GM21367 (cell line): Measurements from ENCODE around the gene KRTAP25-1.

Experiments
- ATAC-seq: cut with Tn5 transposase; IDR thresholded peaks from one replicate; pipeline ENCODE4 v1.9.1; 2021; ENCODE audit not compliant: unreplicated experiment

The KRTAP25-1 gene, protein sequence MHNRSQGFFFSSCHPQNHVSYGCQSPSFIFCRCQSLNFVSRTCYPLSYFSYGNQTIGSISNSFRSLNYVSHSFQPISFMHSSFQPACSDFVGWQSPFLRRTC

DNA sequence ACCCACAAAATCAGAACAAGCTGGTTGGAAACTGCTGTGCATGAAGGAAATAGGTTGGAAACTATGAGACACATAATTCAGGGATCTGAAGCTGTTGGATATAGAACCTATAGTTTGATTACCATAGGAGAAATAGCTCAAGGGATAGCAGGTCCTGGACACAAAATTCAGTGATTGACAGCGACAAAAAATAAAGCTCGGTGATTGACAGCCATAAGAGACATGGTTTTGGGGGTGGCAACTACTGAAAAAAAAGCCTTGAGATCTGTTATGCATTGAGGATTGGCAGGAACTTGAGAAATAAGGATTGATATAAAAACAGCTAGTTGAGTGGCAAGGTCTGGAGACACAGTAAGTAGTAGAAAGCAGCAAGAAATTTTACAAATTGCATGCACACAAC lies at the start of gene KRTAP25-1:
KRTAP25-1 (minus strand) TSS at position 300 of the 400 bp plus-strand sequence; CDS start at position 276, 24 bp downstream.
- no peak for ATAC-seq

DNA sequence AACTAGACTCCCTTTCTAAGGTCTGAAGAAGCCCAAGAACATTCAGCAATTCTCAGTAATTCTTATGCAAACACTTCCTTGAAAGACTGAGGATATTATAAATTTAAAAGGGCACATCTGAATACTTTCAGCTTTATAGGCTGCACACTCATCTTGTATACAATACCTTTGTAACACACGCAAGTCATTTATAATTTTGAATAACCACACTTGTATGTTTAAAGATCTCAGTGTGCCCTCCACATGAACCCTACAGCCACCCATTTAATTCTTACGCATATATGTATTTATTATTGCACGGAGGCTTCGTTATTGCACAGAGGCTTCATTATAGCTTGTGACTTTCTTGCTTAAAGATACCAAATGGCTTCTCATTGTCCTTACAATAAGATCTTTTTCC lies 49.4 kb upstream of the KRTAP25-1 start:
- ATAC-seq, result no peak

DNA sequence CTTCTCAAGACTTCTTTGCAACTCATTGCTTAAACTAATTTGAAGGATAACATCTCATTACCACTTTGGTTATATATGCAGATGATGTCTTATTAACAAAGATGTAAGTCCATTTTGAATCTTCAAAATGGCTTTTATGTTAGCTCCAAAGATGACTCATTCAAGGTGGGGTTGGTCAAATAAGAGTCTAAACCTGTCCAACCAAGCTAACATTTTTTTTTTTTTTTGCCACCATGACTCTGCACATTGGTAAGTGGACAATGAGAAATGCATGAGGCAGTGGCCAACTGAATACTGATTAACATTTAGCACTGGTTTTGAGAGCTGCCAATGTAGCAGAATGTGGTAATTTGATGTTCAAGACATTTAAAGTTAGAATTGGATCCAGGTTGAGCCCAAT lies 48.5 kb upstream of the KRTAP25-1 start:
- no peak for ATAC-seq

DNA sequence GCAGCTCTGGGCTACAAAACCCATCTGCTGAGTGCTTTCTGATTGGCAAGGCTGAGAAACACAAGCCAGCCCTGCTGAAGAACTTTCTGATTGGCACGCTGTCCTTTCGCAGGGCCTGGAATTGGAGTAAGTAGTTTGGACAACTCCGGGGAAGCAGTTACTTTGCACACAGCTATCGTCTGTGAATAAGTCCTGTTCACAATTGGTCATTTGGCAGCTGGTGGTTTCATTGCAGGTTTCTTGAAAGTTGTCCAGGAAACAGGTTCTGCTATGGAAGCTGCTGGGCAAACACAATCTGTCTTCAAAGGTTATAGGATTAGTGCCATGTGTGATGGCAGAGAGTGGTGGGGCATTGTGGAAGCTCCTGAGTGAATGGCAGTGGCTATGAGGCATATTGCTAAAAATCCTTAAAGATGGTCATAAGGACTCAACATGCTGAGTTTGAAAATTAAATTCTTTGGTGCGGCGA lies 48.0 kb upstream of the KRTAP25-1 start, which contains the start of gene KRTAP27-1:
KRTAP27-1 (minus strand) TSS at position 419 of the 469 bp plus-strand sequence; CDS start at position 393, 26 bp downstream.
- no peak for ATAC-seq

DNA sequence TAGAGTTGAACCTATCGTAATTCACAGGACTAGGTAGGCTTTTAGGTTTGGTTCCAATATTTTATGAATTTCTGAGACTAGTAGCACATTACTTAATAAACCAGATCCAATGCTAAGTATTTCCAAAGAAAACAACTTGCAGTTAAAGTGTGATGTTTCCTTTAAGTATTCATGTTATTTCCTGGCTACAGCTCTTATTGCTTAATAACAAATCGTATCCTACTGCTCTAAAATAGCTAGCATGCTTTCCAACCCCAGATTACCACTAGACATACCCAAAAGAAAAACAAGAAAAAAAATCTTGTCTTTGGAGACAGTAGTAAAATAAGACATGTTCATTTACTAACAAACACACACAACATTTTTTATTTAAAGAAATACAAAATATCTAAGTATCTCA lies 47.3 kb upstream of the KRTAP25-1 start:
- ATAC-seq, result no peak

DNA sequence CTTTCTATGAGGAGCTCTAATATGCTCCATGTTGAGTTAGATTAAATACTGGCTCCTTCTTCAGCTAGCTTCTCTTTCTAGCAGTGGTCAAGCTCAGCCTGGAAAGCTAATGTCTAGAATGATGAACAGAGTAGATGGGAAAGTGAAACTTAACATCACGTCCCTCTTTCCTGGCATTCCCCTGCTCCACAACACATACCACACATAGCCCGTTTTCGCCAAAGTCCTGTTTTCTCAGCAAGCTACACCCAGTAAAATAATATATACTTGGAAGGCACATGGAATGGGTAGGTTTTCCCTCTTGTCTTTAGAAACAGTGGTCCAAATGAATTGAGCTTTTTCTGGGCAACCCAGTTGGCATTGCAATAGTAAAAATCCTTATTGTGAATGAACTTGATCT lies 44.4 kb upstream of the KRTAP25-1 start:
- no peak for ATAC-seq

DNA sequence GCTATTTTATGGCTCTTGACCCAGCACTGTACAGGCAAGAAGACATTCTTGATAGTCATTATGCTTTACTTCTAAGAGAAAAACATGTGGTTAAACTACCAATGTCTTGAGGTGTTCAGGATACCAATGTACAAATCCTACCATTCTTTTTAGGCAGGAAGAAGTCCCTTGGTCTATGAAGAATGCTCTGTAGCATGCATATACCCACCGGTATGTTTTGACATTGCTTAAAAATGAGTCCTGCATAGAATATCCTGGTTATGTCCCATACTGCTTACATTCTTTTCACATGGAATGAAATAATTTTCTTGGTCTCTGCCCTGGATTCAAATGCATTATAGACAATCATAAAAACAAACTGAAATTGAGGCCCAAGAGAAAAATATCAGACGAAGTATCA lies 43.4 kb upstream of the KRTAP25-1 start:
- no peak for ATAC-seq

DNA sequence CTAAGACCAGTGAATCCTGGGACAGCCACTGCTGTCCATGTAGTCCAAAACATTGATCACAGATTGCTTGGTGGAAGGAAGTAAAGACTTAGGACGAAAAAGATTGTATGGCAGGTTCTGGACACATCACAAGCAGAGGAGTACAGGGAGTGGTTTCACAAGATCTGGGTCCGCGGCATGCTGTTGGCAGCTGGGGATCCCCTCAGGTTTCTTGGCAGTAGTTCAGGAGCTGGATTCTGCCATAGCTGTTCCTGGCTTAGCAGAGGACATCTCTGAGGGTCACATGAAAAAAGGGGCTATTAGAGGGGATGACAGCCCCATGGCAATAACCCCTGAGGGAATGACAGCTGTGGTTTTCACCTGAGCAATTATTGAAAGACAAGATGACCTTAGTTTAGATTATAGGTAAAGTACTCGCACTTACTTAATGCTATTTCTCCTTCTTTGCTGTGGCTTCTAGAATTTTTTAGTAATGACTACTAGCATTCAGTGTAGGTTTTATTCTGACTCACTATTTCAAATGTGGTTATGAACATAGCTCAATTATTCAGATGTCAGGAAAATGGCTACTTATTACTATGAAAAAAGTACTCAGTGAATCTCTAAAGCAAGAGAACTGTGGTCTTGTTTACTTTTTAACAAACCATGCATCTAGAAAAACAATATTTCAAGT lies 40.0 kb upstream of the KRTAP25-1 start:
- ATAC-seq, result no peak

DNA sequence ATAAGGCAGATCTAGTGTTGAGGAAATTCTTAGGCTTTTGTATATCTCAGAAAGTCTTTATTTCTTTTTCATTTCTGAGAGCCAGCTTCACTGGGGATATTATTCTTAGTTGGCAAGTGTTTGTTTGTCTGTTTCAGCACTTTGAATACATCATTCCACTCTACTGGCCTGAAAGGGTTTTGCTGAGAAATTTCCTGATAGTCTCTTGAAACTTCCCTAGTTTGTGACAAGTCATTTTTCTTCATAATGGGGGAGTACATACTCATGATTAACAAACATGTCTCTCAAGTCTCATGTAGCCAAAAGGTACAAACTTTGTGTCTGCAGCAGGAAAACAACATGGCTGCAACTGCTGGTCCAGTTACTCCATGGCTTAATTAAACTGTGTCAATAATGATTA lies 37.1 kb upstream of the KRTAP25-1 start:
- no peak for ATAC-seq

DNA sequence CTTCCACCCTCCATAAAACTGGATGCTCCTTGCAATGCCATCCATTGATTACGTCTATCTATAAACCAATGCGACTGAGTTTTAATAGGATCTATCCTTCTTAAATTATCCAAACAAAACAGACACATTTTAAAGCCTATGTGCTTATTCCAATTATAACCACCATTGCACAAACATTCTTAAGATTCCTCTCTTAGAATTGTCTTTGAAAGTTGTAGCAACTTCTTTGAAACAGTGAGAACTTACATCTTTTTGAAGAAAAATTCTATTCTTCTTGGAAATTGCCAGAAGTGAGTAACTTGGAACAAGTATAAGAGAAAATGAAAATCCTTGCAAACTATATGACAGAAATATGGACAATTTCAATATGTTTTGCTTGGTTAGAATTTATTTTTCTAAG lies 30.9 kb upstream of the KRTAP25-1 start, which contains the start of gene KRTAP26-1:
KRTAP26-1 (minus strand) TSS at position 101 of the 400 bp plus-strand sequence. CDS start 280 bp downstream, outside the sequence.
- no peak for ATAC-seq

DNA sequence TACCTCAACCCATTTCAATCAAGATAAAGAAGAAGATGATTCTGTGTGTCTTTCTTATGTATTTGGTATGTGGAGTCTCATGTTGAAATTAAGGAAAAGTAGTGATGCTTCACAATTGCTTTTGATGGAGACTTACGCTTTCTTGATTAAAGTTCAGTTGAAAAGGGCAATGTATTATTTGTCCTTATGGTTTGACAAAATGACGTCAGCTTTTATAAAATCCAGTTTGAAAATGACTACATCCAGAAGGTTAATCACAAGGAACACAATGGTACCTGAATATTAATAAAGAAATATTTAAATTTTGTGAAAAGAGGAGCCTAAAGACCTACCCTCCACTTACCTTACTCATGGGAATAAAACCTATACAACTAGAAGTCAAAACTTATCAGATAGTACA lies 26.4 kb upstream of the KRTAP25-1 start:
- ATAC-seq, result no peak

DNA sequence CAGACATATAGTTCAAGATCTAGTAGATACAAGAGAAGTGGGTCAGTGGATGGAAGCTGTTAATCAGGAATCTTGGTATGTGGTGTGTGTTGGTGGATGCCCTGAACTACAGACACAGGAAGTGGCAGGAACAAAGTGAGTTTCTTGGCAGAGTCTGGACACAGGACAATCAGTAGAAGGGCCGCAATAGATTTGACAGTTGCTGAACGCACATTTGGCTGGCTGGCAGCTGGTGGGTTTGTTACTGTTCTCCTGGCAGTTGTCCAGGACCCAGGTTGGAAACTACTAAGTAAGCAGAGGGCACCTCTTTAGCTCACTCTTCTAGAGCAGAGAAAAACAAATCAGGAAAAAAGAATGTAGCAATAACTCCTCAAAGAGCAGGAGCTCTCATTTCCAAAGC lies 17.6 kb upstream of the KRTAP25-1 start:
- no peak for ATAC-seq

DNA sequence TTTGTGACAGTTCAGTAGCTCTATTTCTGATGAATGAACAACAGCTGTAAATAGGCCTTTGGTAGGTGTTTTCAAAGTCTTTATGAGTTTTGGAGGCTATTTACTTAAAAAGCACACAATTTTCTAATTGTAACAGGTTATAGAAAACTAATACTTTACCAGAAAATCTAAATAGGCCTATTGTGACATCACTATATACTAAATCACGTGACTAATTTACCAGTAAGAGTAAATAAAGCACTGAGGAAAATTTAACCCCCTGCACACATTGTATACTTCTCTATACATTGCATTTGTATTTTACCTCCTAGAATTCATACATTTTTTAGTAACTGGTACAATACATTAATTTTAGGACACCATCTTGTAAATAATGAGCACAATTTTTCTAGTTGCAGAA lies 15.8 kb upstream of the KRTAP25-1 start:
- no peak for ATAC-seq

DNA sequence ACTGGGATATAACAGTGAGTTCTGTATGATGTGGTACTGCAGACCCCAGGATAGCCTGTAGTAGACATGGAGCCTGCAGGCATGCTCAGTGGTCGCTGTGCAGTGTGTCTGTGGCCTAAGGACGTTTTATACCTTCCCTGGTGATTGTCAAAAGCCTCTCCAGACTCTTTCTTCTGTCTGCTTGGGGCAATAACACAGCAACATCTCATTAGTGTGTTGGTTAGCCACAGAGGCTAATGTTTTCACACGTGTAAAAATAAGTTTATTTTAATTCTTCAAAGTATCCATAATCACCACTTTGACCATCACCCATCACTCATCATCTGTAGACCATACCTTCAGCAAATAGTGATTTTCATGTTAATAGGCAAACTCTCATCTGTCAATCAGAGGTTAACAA lies 6.5 kb downstream of the KRTAP25-1 start, which contains the start of gene KRTAP24-1:
KRTAP24-1 (minus strand) TSS at position 101 of the 400 bp plus-strand sequence; CDS start at position 83, 18 bp downstream.
- no peak for ATAC-seq

DNA sequence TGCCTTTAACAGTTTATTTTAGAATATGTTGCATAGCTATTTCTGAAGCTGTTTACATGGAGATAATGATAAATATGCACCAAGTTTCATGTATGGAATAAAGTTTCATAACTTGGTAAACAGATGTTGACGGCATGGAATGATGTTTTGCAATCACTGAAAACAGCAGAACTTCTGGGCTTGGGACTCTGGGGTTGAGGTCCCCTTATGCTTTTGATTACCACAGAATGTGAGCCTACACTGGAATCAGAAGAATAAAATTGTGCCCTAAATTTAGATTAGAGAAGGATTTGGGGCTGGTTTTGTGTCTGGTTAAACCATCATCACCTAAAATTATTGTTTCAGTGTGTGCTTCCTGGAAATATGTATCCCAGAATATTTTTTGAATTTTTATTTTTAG lies 17.7 kb downstream of the KRTAP25-1 start:
- ATAC-seq, result no peak

DNA sequence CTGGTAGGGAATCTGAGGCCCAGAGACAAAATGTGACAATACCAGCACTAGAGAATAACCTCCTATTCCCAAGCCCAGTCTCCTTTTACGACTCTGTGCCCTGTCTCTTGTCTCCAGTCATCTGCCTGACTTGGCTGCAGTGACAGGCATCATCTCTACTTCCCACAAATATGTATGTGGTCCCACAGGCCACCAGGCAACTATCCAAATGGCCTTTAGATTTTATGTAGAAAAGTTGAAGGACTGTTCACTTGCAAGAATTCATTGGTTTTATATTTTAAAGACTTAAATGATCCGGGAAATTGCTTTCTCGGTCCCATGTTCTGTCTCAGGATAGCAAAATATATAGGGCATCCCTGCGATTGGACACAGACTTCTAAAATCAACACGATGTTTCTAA lies 18.2 kb downstream of the KRTAP25-1 start:
- no peak for ATAC-seq

DNA sequence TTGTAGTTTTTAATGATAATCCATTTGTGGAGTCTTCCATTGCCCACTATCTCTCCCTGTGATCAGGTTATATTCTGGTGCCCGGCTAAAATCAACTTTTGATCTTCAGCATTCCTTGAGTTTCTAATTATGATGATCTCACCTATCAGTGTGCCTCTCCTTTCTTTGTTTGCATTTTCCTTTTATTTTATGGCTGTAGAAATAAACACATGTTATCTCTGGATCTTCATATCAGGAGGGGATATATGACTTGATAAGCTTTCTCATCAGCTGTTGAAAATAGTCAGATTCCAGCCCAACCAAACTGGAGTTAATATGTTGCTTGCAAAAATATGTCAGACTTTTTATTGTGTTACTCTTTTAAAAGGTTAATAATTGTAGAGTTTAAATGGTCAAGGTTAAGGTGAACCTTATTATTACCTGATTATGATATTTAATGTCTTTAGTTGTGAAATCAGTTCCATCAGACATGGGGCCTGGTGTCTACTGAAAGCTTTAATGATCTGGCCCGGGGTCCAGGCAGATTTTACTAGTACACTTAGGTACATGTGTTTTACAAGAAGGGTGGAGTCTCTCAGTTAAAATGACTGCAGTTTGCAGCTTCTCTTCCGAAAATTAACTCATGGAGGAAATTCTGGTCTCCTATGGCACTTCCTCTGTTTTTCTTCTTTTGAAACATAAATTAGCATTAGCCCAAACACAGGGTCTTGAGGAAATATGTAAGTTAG lies 19.3 kb downstream of the KRTAP25-1 start:
- no peak for ATAC-seq

DNA sequence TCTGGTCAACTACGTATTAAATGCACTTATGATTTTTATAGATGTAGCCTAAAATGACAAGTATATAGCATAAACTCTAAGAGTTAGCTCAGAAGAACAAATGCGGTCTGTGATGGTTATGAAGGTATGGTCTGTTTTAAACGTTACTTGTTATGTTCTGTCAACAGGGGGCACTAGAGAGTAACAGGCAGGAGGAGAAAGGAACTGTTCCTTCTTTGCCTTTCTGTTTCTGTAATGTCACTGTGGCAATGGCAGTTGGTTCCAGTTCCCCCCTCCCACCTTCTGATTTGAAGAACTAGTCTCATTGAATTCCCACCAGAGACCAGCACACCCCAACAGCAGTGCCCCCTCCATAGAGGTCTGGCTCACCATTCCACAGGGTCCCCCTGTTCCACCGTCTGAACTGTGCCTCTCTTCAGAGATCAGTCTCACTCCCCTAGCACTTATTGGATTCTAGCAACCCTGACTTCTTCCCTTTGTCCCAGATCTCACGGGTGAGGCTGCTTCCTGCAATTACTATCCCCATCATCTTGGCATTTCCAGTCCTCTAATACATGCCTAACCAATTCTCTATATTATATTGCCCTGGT lies 20.6 kb downstream of the KRTAP25-1 start:
- ATAC-seq, result no peak

DNA sequence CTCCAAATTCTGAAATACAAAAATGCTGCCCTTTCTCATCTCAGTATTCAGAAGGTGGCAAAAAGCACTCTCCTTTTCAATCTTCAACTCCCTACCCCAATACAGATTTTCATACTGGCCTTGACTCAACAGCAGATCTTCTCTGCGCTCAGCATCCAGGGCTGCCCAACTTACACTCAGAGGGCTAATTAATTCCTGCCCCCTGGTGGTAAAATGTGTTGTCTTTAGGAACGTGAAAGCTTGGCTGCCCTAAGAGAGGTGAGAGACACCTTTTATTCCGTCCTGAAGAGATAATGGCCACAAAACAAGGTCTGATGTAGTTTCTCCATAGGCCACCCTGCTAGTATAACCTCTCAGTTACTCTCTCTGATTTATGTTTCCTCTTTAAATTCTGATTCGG lies 31.5 kb downstream of the KRTAP25-1 start:
- ATAC-seq, result no peak

DNA sequence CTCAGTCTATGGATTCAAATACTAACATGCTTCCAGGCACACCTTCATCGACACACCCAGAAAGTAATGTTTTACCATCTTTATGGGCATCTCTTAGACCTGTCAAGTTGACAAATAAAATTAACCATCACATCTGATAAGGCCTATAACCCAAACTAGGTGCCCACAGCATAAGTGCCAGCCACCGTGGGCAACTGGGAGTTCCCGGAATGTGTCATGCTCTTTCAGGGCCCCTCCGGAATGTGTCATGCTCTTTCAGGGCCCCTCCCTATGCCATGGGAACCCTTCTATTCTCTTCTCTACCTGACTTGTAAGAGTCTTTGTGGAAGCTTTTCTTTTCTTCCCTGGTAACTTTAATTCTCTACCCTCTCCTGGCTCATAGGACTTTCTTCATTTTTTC lies 33.2 kb downstream of the KRTAP25-1 start:
- no peak for ATAC-seq

DNA sequence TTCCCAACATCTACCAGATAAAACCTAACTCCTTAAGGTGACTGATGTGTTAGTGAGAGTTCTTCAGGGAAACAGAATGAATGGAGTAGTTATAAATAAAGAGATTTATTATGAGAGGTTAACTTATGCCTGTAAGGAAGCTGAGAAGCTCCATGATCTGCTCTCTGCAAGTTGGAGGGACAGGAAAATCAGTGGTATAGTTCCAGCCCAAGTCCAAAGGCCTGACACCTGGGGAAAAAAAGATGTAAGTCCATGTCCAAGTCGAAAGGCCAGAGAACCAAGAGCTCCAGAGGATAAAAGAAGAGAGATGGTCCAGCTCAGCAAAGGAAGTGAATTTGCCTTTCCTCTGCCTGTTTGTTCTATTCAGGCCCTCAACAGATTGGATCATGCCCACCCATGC lies 33.6 kb downstream of the KRTAP25-1 start:
- no peak for ATAC-seq

DNA sequence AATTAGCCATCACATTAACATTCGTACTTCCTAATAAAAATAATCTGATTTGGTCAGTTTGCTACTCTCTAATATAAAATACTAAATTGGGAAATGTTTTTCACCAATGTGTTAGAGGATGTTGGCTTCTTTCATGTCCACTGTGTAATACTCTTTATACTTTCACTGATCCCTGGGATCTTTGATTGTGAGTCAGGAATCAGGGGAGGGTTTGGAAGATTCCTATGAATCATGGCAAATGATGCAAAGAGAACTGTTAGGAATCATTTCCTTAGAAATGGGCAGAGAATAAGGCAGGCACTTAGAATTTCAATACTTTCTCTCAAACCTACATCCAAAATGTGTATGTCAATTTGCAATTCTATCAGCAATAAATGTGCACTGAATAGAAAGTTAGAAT lies 37.5 kb downstream of the KRTAP25-1 start:
- ATAC-seq, result no peak
